SK-N-SH treated with all-trans-retinoic acid at 6 μM for 48 hours (cell line): ENCODE results near the gene PRDM7.

Experiments
- CSDC2 ChIP-seq: fragments of 250-450 bp; sonication (Bioruptor Pico); IDR thresholded peaks from 2 replicates; pipeline ENCODE4 v1.5.0; 2020; ENCODE audit warnings: mild to moderate bottlenecking, moderate library complexity
- CSRNP3 ChIP-seq: fragments of 250-450 bp; sonication (Bioruptor Pico); IDR thresholded peaks from 2 replicates; pipeline ENCODE4 v1.5.1; 2021; ENCODE audit warnings: mild to moderate bottlenecking, moderate library complexity
- ISL1 ChIP-seq: fragments of 250-450 bp; sonication (Bioruptor Pico); IDR thresholded peaks from 2 replicates; pipeline ENCODE4 v2.1.2; 2022; ENCODE audit warnings: mild to moderate bottlenecking, moderate library complexity
- RARB ChIP-seq: fragments of 250-450 bp; sonication (Bioruptor Pico); IDR thresholded peaks from 2 replicates; pipeline ENCODE4 v1.8.0; 2021; ENCODE audit warnings: mild to moderate bottlenecking, moderate library complexity
- TOX ChIP-seq: fragments of 250-450 bp; sonication (Bioruptor Pico); IDR thresholded peaks from 2 replicates; pipeline ENCODE4 v1.8.0; 2021; ENCODE audit warnings: mild to moderate bottlenecking, moderate library complexity, borderline replicate concordance
- ZFP3 ChIP-seq: fragments of 250-450 bp; sonication (Bioruptor Pico); IDR thresholded peaks from 2 replicates; pipeline ENCODE4 v1.5.0; 2020; ENCODE audit warnings: mild to moderate bottlenecking, moderate library complexity
- ZNF8 ChIP-seq: fragments of 450-650 bp; formaldehyde crosslinking; IDR thresholded peaks from 2 replicates; pipeline ENCODE4 v1.5.0; 2020; ENCODE audit warnings: mild to moderate bottlenecking, moderate library complexity

- TF ChIP-seq TOX (CRISPR knock-in tag), result no peak
- no peak for TF ChIP-seq ZNF8 (CRISPR knock-in tag)
- no peak for TF ChIP-seq ZFP3 (CRISPR knock-in tag)
- TF ChIP-seq CSRNP3 (CRISPR knock-in tag), result no peak
- TF ChIP-seq CSDC2 (CRISPR knock-in tag), result no peak
- no peak for TF ChIP-seq ISL1
- no peak for TF ChIP-seq RARB (CRISPR knock-in tag)
Observed at GRCh38 chr16:90053902-90054500, 23.1 kb downstream of the PRDM7 start.
